NCI-H187 (cell line): ENCODE measurements around the gene TAS2R10.
"Not testable (repeated sequence)": the region's sequence is repeated elsewhere in the genome, so short reads cannot be mapped to it uniquely, and the experiment has no call there.

ENCODE experiments used
- DNase-seq, 2 experiments: peaks; one replicate each; lab custom pipeline; 2025; lab: John Stamatoyannopoulos, UW

TAS2R10 gene, protein sequence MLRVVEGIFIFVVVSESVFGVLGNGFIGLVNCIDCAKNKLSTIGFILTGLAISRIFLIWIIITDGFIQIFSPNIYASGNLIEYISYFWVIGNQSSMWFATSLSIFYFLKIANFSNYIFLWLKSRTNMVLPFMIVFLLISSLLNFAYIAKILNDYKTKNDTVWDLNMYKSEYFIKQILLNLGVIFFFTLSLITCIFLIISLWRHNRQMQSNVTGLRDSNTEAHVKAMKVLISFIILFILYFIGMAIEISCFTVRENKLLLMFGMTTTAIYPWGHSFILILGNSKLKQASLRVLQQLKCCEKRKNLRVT

DNA sequence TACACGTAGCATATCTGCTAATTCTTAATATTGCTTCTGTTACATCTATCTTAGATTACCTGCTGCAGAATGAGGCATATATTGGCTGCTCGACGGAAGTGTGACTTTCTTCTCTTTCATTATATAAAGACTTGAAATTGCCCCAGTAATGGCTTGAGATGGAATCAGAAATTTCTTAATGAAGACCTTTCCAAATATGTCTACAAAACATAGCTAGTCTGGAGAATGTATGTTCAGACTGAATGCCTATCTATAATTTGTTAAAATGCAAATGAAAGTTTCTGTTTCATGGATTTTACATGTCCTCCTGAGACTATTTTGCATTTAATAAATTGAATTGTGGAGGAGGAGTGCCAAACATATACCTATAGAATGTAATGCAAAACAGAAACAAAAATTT is at the start of gene TAS2R10:
TSS of gene TAS2R10 (minus strand) at position 101 of the 400 bp plus-strand sequence. CDS start at position 12, 89 bp downstream.
- DNase-seq = no peak

- DNase-seq = no peak
Observed at GRCh38 chr12:10873378-10873777, 47.2 kb upstream of the TAS2R10 start.

DNA sequence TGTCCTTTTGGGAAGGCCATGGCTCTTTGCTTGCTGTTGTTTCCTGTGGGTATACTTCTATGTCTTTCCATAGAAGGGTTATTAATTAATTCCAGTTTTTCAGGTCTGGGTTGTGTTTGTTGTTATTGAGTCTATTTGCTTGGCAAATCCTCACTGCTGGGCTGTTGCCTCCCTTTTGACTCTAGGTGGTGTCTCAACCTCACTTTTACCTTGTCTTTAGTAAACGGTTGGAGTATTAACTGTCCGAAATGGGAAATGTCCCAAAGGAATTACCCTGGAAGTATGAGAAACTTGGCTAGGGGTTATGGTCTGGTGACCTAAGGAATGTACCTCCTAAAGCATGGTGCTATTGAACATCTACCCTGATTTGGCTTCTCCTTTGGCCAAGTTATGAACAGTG is 41.2 kb upstream of the TAS2R10 start:
- no peak for DNase-seq

GRCh38 chr12:10863512-10864218 is 37.5 kb upstream of the TAS2R10 start:
- DNase-seq = no peak

DNA sequence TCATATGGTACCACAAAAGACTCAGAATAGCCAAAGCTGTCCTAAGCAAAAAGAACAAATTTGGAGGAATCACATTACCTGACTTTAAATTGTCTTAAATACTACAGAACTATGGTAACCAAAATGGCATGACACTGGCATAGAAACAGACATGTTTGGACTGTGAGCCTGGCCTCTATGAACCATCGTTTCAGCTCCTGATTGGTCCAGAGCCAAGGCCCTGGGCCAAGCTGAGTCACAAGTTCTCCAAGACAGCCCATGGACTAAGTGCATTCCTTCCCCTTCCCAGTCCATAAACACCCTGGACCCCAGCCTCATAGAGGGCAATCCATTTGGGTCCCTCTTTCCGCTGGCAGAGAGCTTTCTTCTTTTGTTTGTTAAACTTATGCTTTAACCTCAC is 35.2 kb upstream of the TAS2R10 start:
- no peak for DNase-seq

DNA sequence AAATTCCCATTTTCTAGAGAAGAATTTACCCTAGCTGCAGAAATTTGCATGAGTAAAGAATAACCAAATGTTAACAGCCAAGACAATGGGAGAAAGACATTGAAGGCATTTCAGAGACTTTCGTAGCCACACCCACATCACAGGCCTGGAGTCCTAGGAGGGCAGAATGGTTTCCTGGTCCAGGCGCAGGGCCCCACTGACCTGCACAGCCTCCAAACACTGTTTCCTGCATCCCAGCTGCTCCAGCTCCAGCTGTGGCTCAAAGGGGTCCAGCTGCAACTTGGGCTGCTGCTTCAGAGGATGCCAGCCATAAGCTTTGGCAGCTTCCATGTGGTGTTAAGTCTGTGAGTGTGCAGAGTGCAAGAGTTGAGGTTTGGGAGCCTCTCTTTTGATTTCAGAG is 29.6 kb upstream of the TAS2R10 start:
- no peak for DNase-seq

- no peak for DNase-seq
Observed at GRCh38 chr12:10853776-10854175, 27.6 kb upstream of the TAS2R10 start.

- DNase-seq = no peak
Observed at GRCh38 chr12:10851243-10851858, 25.2 kb upstream of the TAS2R10 start.

- no peak for DNase-seq
Observed at GRCh38 chr12:10849425-10849878, 23.3 kb upstream of the TAS2R10 start, which contains the start of gene PRR4. Gene PRR4, minus strand, starts transcription at chr12:10849475. Its CDS starts 38 bp downstream, at chr12:10849437.

GRCh38 chr12:10847744-10848143 is 21.6 kb upstream of the TAS2R10 start:
- DNase-seq = no peak

- no peak for DNase-seq
Observed at GRCh38 chr12:10842862-10843261, 16.7 kb upstream of the TAS2R10 start.

- no peak for DNase-seq
Observed at GRCh38 chr12:10838461-10838860, 12.3 kb upstream of the TAS2R10 start.

GRCh38 chr12:10829994-10830393 is 3.8 kb upstream of the TAS2R10 start:
- no peak for DNase-seq

GRCh38 chr12:10824957-10825356 is 1.2 kb downstream of the TAS2R10 start:
- DNase-seq = no peak

- no peak for DNase-seq
Observed at GRCh38 chr12:10811883-10812536, 14.1 kb downstream of the TAS2R10 start.

- DNase-seq = no peak
Observed at GRCh38 chr12:10810068-10810467, 16.1 kb downstream of the TAS2R10 start, which contains the start of gene TAS2R9. Gene TAS2R9, minus strand, starts transcription at chr12:10810168. Its CDS starts 93 bp downstream, at chr12:10810075.

GRCh38 chr12:10807186-10807585 is 19.0 kb downstream of the TAS2R10 start, which contains the start of gene TAS2R8:
Gene TAS2R8, minus strand, starts transcription at chr12:10807286. Its CDS starts 306 bp downstream, at chr12:10806980.
- no peak for DNase-seq

DNA sequence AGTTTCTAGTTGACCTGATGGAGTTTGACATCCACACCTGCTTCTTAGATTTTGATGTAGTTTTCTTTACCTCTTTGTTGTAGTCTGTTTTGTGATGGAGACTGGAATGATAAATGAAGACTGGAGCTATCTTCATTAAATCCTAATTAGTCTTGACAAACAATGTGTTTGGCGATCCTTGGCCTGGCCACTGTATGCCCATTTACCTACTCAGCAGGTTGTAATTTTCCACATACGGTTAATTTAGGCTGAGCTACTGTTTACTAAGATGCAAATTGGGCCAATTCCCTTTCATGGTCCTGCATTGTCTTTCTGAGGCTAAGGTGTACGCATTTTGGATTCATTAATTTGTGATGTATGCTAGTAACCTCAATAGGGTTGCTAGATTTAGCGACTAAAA is 23.6 kb downstream of the TAS2R10 start, which contains the start of gene TAS2R7:
TSS of gene TAS2R7 (minus strand) at position 41 of the 400 bp plus-strand sequence. CDS start 57 bp downstream, outside the sequence.
- DNase-seq = no peak

- DNase-seq = no peak
Observed at GRCh38 chr12:10801741-10802140, 24.4 kb downstream of the TAS2R10 start.

- DNase-seq = no peak
Observed at GRCh38 chr12:10794222-10794621, 31.9 kb downstream of the TAS2R10 start.

GRCh38 chr12:10791769-10792168 is 34.4 kb downstream of the TAS2R10 start:
- DNase-seq = not testable (repeated sequence)

GRCh38 chr12:10783252-10783651 is 42.9 kb downstream of the TAS2R10 start:
- no peak for DNase-seq
